HL-60/S4 (cell line): ENCODE results near the gene CTNNBL1.

Experiments
- in situ Hi-C: fragments of 300-500 bp; cut with MboI; formaldehyde crosslinking; loops from 2 replicates; pipeline ENCODE4 v1.14.3; 2022; ENCODE audit warnings: low sequenced_read_pairs

The CTNNBL1 gene

DNA sequence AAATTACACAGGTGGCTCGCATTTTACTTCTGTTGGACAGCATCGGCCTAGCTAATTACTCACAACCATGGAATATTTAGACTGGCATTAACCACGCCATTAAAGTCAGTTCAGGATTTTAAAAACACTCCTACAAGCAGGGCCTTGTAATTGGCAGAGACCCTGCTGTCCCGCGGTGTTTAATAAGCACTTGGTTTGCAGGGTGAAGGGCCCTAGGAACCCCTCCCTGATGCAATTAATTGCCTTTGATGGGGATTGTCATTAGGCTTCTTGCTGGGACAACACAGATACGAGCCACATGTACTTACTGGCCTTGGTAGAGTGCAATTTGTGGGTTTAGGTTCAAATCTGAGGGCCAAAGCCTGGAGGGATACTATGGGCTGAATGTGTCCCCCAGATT, 201.3 kb downstream of the CTNNBL1 start:
- in situ Hi-C loops: no loop called here

DNA sequence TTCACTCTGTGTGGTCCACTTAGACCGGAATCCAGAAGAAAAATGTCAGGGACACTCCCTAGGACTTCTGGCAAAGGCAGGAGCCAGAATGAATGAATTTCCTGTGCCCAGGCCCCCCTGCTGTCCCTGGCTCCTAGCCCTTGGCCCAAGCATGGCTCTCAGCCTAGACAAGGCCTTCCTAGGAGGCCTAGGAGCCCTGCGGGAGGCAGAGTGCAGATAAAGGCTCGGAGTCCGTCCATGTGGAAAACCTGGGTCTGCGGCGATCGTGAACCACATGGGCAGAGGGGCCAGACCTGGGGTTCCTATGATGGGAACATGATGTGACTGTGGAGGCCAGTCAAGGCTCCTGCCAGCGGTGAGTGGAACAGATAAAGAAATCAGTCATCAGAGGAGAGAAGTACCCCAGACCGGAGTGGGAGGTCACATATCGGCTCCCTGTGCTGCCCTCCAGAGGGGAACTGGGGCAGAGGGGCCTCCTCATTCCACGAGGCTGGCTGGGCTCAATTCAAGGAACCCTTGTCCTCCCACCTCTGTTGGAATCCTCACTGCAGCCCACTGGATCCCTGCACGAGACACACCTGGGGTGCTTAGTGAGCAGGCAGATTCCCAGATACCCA, 203.2 kb downstream of the CTNNBL1 start:
- in situ Hi-C loops: no loop called here

DNA sequence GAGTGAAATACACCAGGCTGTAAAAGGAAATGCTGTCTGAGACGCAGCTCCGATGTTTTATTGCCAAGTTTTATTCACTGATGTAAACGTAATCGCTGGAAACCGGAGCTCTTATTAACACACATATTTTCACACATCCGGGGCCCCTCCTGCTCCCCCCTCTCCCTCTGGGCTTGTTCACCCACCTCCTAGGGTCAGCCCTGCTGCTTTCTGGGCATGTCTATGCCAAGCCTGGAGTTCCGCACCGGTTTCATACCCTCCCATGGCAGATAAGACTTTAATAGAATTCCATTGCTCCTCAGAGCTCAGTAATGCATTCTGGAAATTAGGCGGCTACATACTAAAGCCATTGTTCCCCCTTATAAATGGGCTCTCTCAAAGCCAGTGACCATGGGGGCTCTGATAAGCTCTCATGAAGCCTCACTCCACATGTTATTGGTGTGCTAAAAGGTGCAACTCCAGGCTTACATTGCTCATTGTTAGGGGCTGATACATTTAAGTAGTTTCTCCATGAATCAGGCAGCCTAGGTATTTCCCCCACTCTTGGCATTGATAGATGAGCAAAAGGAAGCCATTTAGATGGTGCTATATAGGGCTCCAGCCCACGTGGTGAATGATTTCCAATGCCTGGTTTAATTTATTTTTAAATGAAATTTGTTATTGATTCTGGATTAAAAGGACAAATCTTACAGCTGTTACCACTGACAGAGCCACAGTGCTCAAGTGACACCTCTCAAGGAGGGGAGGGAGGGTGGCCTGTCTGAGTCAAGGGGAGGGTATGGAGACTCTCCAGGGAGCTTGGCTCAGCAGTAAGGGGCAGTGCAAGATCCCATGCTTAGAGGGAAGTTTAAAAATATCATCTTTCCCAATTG, 204.6 kb downstream of the CTNNBL1 start:
- in situ Hi-C loops: no loop called here

DNA sequence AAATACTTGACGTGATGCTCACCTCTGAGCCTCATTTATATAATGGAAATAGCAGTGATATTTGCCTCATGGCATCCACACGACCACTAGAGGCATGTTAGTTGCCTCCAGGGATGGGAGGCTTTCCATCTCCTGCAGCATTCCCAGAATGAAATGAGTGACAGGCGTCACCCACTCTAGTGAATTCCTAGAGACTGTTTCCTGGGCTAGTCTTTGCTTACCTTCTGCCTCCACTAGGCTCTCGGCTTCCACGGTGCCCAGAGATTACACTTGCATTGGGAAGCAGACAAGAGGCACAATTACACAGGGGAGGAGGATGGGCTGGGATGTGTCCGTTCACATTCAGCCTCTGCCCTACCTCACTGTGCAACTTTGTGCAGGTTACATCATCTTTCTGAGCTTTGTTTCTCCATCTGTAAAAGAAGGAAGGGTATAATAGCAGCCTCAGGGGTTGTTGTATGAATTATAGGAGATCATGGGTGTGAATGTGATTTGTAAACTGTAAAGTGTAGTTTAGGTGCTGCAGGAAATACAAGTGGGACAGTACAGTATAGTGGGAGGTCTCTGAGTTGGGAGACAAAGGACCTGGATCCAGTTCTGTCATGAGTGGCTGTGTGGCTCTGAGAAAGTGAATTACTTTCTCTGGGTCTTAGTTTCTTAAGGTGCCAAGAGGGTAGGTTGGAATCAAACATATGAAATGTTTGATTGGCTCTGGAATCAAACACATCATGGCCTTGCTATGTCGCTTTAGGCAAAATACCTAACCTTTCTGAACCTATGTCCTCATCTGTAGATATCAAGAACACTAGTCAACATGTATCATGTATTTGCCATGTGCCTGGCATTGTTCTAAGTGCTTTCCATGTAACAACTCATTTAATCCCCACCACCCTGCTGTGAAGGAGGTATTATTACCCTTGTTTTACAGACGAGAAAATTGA, 205.5 kb downstream of the CTNNBL1 start:
- in situ Hi-C loops: no loop called here

DNA sequence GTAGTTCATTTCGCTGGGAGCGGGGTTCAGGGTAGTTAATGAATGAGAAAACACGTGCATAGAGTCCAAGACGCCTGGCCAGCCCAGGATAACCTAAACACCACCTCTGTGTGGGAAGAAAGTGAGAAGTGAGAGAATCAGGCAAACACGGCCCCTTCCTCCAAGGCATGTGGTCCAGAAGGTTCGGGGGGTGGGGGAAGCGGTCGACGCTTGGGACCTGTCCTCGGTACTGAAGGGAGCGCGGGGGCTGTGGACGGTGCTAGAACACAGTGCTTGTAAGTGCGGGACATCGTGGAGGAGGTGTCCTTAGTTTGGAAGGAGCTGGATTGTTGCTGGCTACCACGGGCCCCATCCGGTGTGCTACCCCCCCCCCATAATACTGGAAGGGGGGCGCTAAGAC, 207.4 kb downstream of the CTNNBL1 start:
- in situ Hi-C loops: no loop called here

DNA sequence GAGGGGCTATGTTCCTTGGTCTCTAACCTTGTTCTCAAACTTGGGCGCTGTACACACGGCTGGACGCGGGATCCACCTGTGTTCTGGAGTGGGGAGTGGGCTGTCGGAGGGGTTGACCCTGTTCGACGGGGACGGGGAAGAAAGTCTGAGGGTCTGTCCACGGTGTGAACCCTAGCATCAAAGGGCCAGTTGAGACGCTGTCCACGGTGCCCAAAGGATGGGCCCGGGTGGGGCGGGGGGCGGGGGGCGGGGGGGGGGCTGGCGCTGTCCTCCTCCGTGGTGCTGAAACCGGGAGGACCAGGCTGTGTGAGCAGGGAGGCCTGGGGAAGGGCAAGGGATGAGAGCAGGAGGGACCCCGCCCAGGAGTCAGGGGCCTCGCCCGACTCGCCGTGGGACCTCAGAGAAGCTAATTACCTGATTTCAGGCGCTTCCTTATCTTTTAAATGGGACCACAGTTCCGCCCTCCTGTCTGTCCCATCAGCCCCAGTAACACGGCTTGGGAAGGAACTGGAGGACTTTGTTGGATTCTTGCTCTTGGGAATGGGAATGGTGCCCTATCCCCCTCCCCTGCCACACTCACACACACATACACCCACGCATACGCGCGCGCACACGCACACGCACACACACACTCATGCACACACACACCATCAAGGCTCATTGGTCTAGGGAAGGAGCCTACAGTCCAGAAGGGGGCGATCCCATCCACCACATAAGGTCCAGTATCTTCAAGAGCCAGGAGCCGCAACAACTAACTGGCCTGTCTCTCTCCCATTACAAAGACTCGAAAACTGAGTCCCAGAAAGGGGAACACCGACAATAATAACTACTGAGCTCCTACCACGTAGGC, 208.0 kb downstream of the CTNNBL1 start:
- in situ Hi-C loops: no loop called here

DNA sequence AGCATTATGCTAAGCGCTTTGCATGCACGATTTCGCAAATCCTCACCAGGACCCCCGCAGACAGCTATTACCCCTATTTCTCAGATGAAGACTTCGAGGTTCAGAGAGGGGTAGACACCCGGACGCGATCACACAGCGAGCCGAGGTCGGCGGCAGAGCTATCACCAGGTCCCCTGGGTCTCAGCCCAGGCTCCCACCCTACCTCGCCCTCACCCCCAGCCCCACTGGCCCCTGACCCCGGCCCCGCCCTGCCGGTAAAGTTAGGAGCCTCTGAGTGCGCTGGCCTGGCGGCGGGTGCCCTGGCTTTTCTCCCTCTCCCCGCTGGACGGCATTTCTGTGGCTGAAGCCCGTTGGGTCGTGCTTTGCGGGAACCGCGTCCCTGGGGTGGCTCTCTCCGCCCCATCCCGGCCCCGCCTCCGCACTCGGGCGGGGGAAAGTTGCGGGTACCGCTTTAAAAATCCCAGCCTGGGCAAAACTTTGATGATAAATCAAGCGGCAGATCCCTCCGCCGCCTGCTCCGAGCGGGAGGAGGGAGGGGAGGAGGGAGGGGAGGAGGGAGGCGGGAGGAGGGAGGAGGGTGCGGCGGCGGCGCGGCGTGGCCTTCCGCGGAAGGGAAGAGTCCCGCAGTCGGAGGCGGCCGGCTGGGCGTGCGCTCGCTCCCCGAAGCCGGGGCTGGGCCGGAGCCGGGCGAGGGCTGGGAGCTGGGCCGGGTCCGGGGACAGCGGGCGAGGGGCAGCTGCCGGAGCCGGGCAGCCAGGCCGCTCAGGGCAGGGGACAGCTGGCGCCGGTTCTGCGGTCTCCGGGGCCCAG, 208.9 kb downstream of the CTNNBL1 start, which contains the start of gene VSTM2L:
VSTM2L (plus strand) TSS at position 624 of the 810 bp plus-strand sequence. CDS start 224 bp downstream, outside the sequence.
- in situ Hi-C loops: no loop called here

DNA sequence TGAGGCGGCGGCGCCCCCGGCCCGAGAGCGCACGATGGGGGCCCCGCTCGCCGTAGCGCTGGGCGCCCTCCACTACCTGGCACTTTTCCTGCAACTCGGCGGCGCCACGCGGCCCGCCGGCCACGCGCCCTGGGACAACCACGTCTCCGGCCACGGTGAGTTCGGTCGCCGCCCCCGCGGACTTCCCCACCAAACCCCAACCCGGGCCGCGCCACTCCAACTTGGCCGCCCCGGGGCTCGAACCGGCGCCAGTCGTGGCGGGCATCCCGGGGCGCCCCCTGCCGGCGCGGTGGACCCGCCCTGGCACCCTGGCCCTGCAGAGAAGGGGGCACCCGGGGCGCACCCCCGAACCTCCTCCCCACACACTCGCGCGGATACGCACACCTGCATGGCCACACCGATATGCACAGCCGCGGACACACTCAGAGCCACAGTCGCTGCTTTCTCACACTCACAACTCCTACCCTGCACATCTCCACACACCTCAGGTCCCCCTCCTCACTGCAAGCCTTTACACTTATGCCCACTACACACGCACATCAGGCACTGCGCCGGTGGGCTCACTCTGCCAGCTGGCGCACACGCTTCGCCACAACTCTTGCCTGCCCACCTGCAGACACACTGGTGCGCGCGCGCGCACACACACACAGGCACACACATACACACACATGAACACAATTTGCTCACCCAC, 209.6 kb downstream of the CTNNBL1 start:
- in situ Hi-C loops: no loop called here

DNA sequence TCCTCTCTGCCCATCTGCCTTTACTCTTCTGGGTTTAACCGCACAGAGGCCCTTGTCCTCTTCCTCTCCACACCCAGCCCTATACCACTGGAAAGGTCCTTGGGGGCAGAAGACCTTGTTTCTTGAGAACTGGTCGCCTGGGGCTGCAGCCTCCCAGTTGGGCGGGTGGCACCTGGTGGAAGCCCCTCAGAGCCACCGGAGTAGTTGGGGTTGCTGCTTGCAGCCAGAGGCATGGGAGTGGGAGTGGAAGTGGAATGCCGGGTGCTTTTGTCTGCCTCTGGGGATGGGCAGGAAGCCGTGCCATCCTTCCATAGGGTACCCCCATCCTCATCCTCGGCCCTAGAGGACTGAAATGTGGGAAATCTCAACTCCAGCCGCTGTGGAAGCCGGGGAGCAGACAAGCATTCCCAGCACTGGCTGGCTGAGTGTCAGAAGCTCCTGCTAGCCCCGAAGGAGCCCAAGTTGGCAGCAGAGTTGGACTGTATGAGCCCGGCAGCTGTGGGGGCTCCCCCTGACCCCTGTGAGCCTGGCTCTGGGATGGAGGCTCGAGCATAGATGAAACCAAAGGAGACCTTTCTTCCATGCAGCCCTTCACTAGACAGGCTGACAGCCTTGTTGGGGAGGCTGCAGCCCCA, 210.3 kb downstream of the CTNNBL1 start:
- in situ Hi-C loops: no loop called here

DNA sequence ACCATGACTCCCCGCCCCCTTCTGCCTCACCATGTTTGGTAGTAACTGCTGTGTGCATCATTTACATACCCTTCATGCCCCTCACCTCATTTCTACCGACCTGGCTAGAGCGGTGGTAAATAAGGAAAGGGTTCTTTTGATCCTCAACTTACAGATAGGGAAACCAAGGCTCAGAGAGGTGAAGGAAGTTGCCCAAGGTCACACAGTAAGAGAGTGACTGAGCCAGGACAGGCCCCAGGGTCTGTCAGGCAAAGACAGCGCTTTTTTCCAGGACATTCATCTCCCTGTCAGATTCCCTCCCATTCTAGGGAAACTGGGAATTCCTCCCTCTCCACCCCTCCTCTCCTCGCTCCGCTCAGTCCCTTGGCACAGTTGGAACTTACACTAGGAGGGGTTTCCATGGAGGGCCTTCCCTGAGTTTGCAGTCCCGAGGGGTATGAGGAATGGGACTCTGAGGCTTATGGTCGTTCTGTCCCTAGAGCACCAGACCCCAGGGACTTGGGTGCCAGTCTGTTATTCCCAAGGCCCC, 211.1 kb downstream of the CTNNBL1 start:
- in situ Hi-C loops: no loop called here

DNA sequence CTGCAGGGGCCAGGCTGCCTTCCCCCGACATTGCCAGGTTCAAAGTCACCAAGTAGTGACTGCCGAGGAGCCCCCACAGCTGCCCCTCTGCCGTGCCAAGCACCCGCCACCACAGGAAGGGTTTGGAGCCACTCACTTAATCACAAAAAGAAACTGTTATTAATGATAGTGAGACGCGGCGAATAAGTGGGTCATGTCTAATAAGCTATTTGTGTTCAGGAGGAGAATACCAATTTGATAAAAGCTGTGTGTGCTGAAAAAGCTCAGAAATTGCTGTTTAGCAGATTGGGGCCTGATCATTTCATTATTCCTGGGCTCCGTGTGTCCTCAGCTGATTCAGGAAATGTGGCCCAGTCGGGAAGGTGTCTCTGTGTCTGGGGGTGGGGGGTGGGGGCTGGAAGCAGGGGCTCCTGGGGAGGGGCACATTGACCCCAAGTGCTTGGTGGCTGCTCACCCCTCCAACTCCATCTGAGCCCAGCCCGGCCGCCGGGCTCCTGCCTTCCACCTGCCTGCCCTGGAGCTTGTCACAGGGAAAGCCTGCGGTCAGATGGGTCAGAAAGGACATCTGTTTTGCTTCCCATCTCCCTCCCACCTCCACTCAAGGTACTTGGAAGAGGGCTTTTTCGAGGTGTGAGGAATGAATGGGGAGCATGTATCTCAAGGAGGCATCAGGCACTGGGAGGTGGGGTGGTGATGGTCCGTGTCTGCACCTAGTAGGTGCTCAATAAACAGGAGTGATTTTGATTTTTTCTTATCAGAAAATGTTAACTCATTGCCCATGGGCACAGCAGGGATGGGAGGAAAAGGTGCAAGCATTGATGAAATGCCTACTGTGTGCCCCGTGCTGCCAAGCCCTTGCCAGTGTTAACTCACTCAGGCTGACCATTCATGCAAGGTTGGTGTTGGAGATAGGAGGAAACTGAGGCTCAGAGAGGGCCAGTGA, 212.1 kb downstream of the CTNNBL1 start:
- in situ Hi-C loops: no loop called here

DNA sequence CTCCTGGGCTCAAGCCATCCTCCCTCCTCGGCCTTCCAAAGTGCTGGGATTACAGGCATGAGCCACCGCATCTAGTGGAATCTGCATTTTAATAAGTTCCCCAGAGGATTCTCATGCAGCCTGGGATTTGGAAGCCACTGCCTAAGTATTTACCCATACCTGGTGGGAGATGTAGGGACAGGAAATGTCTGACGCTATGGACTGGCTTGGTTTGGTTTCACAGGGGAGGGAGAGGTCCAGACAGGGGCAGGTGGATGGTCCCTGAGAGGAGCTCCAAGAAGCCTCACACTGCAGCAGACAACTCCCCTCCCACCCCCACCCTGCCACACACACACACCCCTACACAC, 213.5 kb downstream of the CTNNBL1 start:
- in situ Hi-C loops: no loop called here

DNA sequence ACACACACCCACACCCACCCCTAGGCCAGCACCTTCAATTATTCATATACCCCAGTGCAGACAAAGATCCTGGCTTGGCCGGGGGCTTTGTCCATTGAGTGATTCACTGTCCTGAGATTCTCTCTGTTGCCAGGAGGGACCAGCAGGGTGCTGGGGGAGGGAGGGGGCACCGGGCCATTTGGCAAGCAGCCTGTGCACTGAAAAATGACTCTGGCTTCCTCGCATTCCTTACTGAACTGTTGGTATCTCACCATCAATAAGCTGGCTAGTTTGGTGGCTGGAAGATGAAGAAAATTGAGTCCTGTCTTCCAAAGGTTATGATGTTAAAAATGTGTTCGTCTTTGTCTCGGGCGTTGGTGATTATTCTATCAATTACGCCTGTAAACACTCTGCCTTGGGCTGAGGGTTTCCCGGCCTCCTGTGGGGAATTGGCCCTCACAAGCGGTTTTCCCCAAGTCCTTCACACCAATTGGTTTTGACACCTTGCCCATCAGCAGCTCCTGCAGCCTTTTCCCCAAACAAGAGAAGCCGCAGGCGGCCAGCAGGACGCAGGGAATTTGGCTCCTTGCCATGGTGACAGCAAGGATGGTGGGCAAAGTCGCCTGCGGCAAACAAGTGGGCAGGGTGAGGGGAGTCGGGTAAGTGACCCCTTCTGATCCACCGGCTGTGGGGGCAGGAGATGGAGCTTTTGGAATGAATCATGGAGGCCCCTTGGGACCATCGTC, 214.0 kb downstream of the CTNNBL1 start:
- in situ Hi-C loops: no loop called here

DNA sequence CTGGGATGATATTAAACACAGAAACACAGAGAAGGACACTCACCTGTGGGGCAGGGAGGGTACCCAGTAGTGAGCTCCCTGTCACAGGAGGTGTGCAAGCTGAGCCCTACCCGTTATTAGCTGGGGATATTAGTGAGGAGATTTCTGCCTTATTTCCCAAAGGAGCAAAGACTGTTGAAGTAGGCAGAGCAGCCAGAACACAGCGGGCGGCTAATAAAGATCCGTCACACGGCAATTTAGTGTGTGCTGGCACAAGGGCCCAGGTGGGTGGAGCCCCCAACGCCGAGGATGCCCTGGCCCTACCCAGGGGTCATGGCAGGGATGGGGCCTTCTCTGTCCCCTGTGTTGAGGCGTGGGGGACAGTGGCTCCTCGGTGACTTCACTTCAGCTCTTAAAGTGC, 217.4 kb downstream of the CTNNBL1 start:
- in situ Hi-C loops: no loop called here

DNA sequence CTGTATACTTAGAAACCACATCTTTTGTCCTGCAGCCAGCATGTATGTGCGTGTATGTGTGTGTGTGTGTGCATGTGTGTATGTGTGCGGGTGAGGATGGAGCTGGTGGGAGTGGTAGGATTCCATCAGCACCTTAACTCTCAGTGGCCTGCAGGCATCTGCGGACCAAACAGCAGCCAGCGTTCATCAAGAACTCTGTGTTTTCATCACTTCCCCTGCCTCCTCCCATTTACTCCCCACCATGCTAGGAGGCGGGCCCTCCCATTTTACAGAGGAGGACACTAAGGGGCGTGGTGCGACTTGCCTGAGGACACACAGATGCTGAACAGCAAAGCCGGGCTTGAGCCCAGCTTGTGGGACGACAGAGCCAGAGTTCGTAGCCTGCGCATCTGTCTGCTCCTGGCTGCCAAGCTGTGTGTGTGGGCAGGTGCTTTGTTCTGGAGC, 218.0 kb downstream of the CTNNBL1 start:
- in situ Hi-C loops: no loop called here

DNA sequence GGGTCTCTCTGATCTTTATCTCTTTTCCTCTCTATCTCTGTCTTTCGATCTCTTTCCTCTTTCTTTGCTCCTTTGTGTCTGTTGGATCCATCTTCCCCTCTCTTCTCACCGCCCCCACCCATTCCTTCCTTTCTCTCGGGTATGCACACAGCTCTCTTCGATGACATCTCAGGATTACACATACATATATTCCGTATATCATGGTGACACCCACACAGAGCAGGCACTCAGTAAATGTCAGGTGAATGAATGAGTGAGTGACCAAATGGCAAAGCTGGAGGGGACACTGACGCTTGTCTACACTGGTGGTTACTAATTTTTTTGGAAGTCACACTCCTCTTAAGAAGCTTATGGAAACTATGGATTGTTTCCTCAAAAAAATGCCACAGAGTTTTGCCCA, 219.0 kb downstream of the CTNNBL1 start:
- in situ Hi-C loops: no loop called here
